A673 (cell line): Measurements from ENCODE around the gene SP2.

ENCODE experiments used
- EZH2 ChIP-seq: fragments of 200-600 bp; sonication (generic); IDR thresholded peaks from 2 replicates; pipeline ENCODE4 v1.6.1; 2017; ENCODE audit warnings: borderline replicate concordance, low read depth, mild to moderate bottlenecking, mixed read lengths, antibody characterized with exemption, low read length; ENCODE audit not compliant: poor library complexity, severe bottlenecking
- TF ChIP-seq, protein P1 (sequence below): fragments of 300-800, 200-600 bp; sonication (generic); conservative IDR thresholded peaks from 2 replicates; pipeline ENCODE4 v1.5.1; 2017; ENCODE audit warnings: low read depth, mild to moderate bottlenecking, antibody characterized with exemption, low read length, moderate library complexity, mixed read lengths

DNA sequence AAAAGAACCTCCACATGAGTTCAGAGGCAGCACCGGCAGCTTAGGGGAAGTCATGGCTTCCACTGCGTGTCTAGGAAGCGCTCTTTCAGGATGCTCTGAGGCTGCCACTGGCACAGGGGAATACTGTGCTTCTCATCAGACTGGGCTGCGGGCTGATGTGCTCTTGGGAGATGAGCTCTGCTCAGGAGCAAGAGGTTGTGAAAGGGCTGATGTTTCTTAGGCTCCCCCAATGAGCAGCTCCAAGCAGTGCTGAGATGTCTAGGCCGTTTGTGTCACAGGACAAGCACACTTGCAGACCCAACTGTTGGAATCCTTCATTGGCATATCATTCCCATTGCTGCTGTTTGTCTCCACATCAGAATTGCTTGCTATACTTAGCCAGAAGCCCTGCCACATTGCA, 3.6 kb downstream of the SP2 start:
- TF ChIP-seq, protein P1, sequence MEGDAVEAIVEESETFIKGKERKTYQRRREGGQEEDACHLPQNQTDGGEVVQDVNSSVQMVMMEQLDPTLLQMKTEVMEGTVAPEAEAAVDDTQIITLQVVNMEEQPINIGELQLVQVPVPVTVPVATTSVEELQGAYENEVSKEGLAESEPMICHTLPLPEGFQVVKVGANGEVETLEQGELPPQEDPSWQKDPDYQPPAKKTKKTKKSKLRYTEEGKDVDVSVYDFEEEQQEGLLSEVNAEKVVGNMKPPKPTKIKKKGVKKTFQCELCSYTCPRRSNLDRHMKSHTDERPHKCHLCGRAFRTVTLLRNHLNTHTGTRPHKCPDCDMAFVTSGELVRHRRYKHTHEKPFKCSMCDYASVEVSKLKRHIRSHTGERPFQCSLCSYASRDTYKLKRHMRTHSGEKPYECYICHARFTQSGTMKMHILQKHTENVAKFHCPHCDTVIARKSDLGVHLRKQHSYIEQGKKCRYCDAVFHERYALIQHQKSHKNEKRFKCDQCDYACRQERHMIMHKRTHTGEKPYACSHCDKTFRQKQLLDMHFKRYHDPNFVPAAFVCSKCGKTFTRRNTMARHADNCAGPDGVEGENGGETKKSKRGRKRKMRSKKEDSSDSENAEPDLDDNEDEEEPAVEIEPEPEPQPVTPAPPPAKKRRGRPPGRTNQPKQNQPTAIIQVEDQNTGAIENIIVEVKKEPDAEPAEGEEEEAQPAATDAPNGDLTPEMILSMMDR = no peak
- no peak for TF ChIP-seq EZH2
